WI38 (cell line): ENCODE data around the gene TGFBR3.

Source experiments
- H3K4me3 ChIP-seq: 2 replicates; pipeline ENCODE4 v1.5.1; 2011; ENCODE audit warnings: low read depth, mild to moderate bottlenecking, control low read depth, low read length
- CTCF ChIP-seq: IDR thresholded peaks from 2 replicates; pipeline ENCODE4 v1.5.1; 2012; ENCODE audit warnings: low read depth, mild to moderate bottlenecking, control low read depth, low read length

TGFBR3 gene

GRCh38 chr1:91737650-91738049 lies 148.3 kb downstream of the TGFBR3 start:
- no peak for TF ChIP-seq CTCF
- no peak overlapping the region for H3K4me3 ChIP-seq

- peak overlapping the region; percentile 36 for H3K4me3 ChIP-seq
These were observed 149.0 kb downstream of the TGFBR3 start for GRCh38 chr1:91736715-91737615.

GRCh38 chr1:91736146-91736714 lies 149.7 kb downstream of the TGFBR3 start:
- peak overlapping the region; percentile 36 for H3K4me3 ChIP-seq

More at GRCh38 chr1:91736715-91737615, 149.0 kb downstream of the TGFBR3 start:
- no peak for TF ChIP-seq CTCF

GRCh38 chr1:91735266-91735845 lies 150.6 kb downstream of the TGFBR3 start:
- no peak for TF ChIP-seq CTCF
- no peak overlapping the region for H3K4me3 ChIP-seq

More at GRCh38 chr1:91736146-91736714, 149.7 kb downstream of the TGFBR3 start:
- TF ChIP-seq CTCF = no peak

- H3K4me3 ChIP-seq = no peak overlapping the region
- TF ChIP-seq CTCF = no peak
These were observed 151.2 kb downstream of the TGFBR3 start for GRCh38 chr1:91734761-91735160.

GRCh38 chr1:91733108-91733710 lies 152.7 kb downstream of the TGFBR3 start:
- TF ChIP-seq CTCF = no peak
- H3K4me3 ChIP-seq = no peak overlapping the region
